H1 (cell line): Measurements from ENCODE around the gene RAB3GAP2. TPM values are rescaled to one million over a fixed set of nuclear protein-coding genes. Genes with fewer than 3 reads are reported as not detected.

Experiments used
- CTCF ChIA-PET: fragments of 300-600 bp; sonication (Branson Sonifier 250); formaldehyde crosslinking; loops from one replicate; lab custom pipeline; 2021; ENCODE audit not compliant: partially characterized antibody; lab: Charles Lee
- POLR2A ChIA-PET: fragments of 300-600 bp; sonication (Branson Sonifier 250); formaldehyde crosslinking; loops from one replicate; lab custom pipeline; 2021; ENCODE audit warnings: inconsistent platforms; ENCODE audit not compliant: partially characterized antibody; lab: Charles Lee
- DNase-seq, 2 experiments: peaks; one replicate each; pipeline versions ENCODE4 v3.0.0 to v3.0.0-alpha.2; 2010 to 2022; ENCODE audit warnings: low spot score in 2 of 2, low read depth in 1 of 2, mixed read lengths in 1 of 2
- FAIRE-seq: peaks from 2 replicates; lab custom pipeline; 2011; peaks lifted over from hg19 to GRCh38; lab: Jason Lieb, UNC
- H2AFZ ChIP-seq: 2 replicates; pipeline ENCODE4 v1.8.1; 2012; ENCODE audit warnings: low read length, inconsistent platforms
- H2AK5ac ChIP-seq: 2 replicates; pipeline ENCODE4 v1.6.1; 2013; ENCODE audit warnings: low read depth, low read length
- H2BK120ac ChIP-seq: replicated peaks from 2 replicates; pipeline ENCODE3; 2013; ENCODE audit warnings: low read depth, low read length, inconsistent platforms
- H2BK12ac ChIP-seq: 2 replicates; pipeline ENCODE4 v1.6.1; 2013; ENCODE audit warnings: low read depth, low read length
- H2BK15ac ChIP-seq: 2 replicates; pipeline ENCODE4 v1.6.1; 2013; ENCODE audit warnings: low read length
- H2BK20ac ChIP-seq: 2 replicates; pipeline ENCODE4 v1.6.1; 2013; ENCODE audit warnings: low read length
- H2BK5ac ChIP-seq: 2 replicates; pipeline ENCODE4 v1.6.1; 2013; ENCODE audit warnings: low read depth, low read length
- H3K14ac ChIP-seq: 2 replicates; pipeline ENCODE4 v1.6.1; 2013; ENCODE audit warnings: inconsistent platforms; ENCODE audit not compliant: insufficient read length
- H3K18ac ChIP-seq: 2 replicates; pipeline ENCODE4 v1.6.1; 2013; ENCODE audit warnings: low read length; ENCODE audit errors: extremely low read depth
- H3K23ac ChIP-seq: 2 replicates; pipeline ENCODE4 v1.6.1; 2013; ENCODE audit warnings: inconsistent platforms; ENCODE audit not compliant: insufficient read length
- H3K23me2 ChIP-seq: 2 replicates; pipeline ENCODE4 v1.6.1; 2013; ENCODE audit warnings: low read depth, low read length
- H3K27ac ChIP-seq: 2 replicates; pipeline ENCODE4 v1.6.1; 2011; ENCODE audit warnings: low read depth, low read length, inconsistent platforms
- H3K27me3 ChIP-seq, 4 experiments: replicated peaks in 1 of 4; 1 replicate in 1 of 4; 2 replicates in 3 of 4; pipeline versions ENCODE4 v1.6.1 to v1.8.1; 2011 to 2013; ENCODE audit warnings: low read length in 3 of 4, mild to moderate bottlenecking in 3 of 4, inconsistent platforms in 2 of 4, mixed read lengths in 2 of 4, moderate library complexity in 1 of 4; ENCODE audit not compliant: control insufficient read depth in 3 of 4, insufficient read depth in 3 of 4; ENCODE audit errors: extremely low read depth in 1 of 4
- H3K36me3 ChIP-seq, 4 experiments: 2 replicates each; pipeline versions ENCODE4 v1.6.1 to v1.8.1; 2011 to 2013; ENCODE audit warnings: mild to moderate bottlenecking in 4 of 4, low read length in 3 of 4, moderate library complexity in 2 of 4, control low read depth in 1 of 4, inconsistent platforms in 1 of 4; ENCODE audit not compliant: insufficient read depth in 4 of 4, control insufficient read depth in 2 of 4
- H3K4ac ChIP-seq: replicated peaks from 2 replicates; pipeline ENCODE3; 2013; ENCODE audit warnings: low read length, low read depth, mixed read lengths, inconsistent platforms; ENCODE audit not compliant: insufficient read length
- H3K4me1 ChIP-seq, 4 experiments: replicated peaks in 1 of 4; 1 replicate in 1 of 4; 2 replicates in 3 of 4; pipeline versions ENCODE4 v1.6.1 to v1.8.1; 2011 to 2013; ENCODE audit warnings: low read length in 3 of 4, inconsistent platforms in 2 of 4, mixed read lengths in 1 of 4; ENCODE audit not compliant: insufficient read depth in 4 of 4, control insufficient read depth in 3 of 4
- H3K4me2 ChIP-seq, 2 experiments: 2 replicates each; pipeline versions ENCODE4 v1.6.1 to v1.8.1; 2011 to 2013; ENCODE audit warnings: low read depth in 2 of 2, low read length in 2 of 2, control low read depth in 1 of 2, inconsistent platforms in 1 of 2, mild to moderate bottlenecking in 1 of 2; ENCODE audit not compliant: insufficient read depth in 1 of 2
- H3K4me3 ChIP-seq, 4 experiments: fragments of 200-600, 300-600 bp in 1 of 4; sonication (generic), shearing (Covaris generic), sonication (Bioruptor Twin) in 1 of 4; 2 replicates each; pipeline versions ENCODE4 v1.5.1 to v1.8.1; 2011 to 2016; ENCODE audit warnings: low read length in 4 of 4, low read depth in 3 of 4, control low read depth in 2 of 4, inconsistent platforms in 2 of 4, mild to moderate bottlenecking in 2 of 4, mixed read lengths in 1 of 4, moderate library complexity in 1 of 4; ENCODE audit not compliant: insufficient read depth in 2 of 4; ENCODE audit errors: extremely low read depth in 1 of 4
- H3K56ac ChIP-seq: replicated peaks from 2 replicates; pipeline ENCODE3; 2013; ENCODE audit warnings: low read depth, mild to moderate bottlenecking, mixed read lengths, low read length, inconsistent platforms; ENCODE audit not compliant: insufficient read length
- H3K79me1 ChIP-seq: 2 replicates; pipeline ENCODE4 v1.6.1; 2013; ENCODE audit warnings: low read depth, low read length, control low read depth
- H3K79me2 ChIP-seq, 2 experiments: 2 replicates each; pipeline versions ENCODE4 v1.6.1 to v1.8.1; 2012 to 2013; ENCODE audit warnings: low read length in 2 of 2, mild to moderate bottlenecking in 2 of 2, inconsistent platforms in 1 of 2; ENCODE audit not compliant: insufficient read depth in 2 of 2, control insufficient read depth in 1 of 2
- H3K9ac ChIP-seq, 4 experiments: replicated peaks in 1 of 4; 1 replicate in 1 of 4; 2 replicates in 3 of 4; pipeline versions ENCODE4 v1.6.1 to v1.8.1; 2011 to 2013; ENCODE audit warnings: low read depth in 3 of 4, low read length in 3 of 4, control low read depth in 2 of 4, mild to moderate bottlenecking in 2 of 4, moderate library complexity in 2 of 4, inconsistent platforms in 1 of 4; ENCODE audit errors: extremely low read depth in 1 of 4
- H3K9me3 ChIP-seq, 2 experiments: 2 replicates each; pipeline versions ENCODE4 v1.6.1 to v1.8.1; 2012 to 2013; ENCODE audit warnings: mild to moderate bottlenecking in 2 of 2, moderate library complexity in 2 of 2, control low read depth in 1 of 2, inconsistent platforms in 1 of 2, low read depth in 1 of 2, low read length in 1 of 2, mixed read lengths in 1 of 2; ENCODE audit not compliant: insufficient read depth in 2 of 2
- H4K20me1 ChIP-seq, 2 experiments: replicated peaks in 1 of 2; 2 replicates each; pipeline versions ENCODE3 to v1.8.1; 2011 to 2013; ENCODE audit warnings: inconsistent platforms in 2 of 2, low read length in 2 of 2, mild to moderate bottlenecking in 1 of 2; ENCODE audit not compliant: insufficient read depth in 2 of 2, control insufficient read depth in 1 of 2
- H4K5ac ChIP-seq: 2 replicates; pipeline ENCODE4 v1.6.1; 2013; ENCODE audit warnings: low read length, low read depth, mixed read lengths, inconsistent platforms; ENCODE audit not compliant: insufficient read length
- H4K8ac ChIP-seq: 2 replicates; pipeline ENCODE4 v1.8.0; 2013; ENCODE audit warnings: mild to moderate bottlenecking, moderate library complexity, low read length, inconsistent platforms; ENCODE audit not compliant: insufficient read depth; ENCODE audit errors: extremely low read depth
- H4K91ac ChIP-seq: replicated peaks from 2 replicates; pipeline ENCODE3; 2013; ENCODE audit warnings: low read length, mixed read lengths, inconsistent platforms; ENCODE audit not compliant: insufficient read length
- RAD21 ChIP-seq, 2 experiments: IDR thresholded peaks in 1 of 2; conservative IDR thresholded peaks in 1 of 2; 2 replicates each; pipeline ENCODE4 v1.6.1; 2011; ENCODE audit warnings: low read depth in 2 of 2, low read length in 2 of 2, improper control_type of control experiment in 1 of 2, inconsistent platforms in 1 of 2, mild to moderate bottlenecking in 1 of 2, moderate library complexity in 1 of 2
- TEAD4 ChIP-seq: IDR thresholded peaks from 2 replicates; pipeline ENCODE4 v1.6.1; 2012; ENCODE audit warnings: low read depth, low read length, inconsistent platforms, mixed read lengths
- WGBS, 2 experiments: shearing (Covaris generic) in 1 of 2; methylation state at CpG; one replicate each; pipeline versions ENCODE4 v1.1.6 to v1.1.7; 2013 to 2015; ENCODE audit warnings: low lambda C conversion rate in 2 of 2, mixed read lengths in 2 of 2, inconsistent platforms in 1 of 2, low coverage in 1 of 2, missing lambda C conversion rate in 1 of 2; ENCODE audit not compliant: insufficient replicate concordance in 2 of 2, insufficient coverage in 1 of 2, insufficient read length in 1 of 2; ENCODE audit errors: extremely low coverage in 1 of 2, missing lambda C conversion rate in 1 of 2; 5-methylcytosine and 5-hydroxymethylcytosine counted together
- polyA plus RNA-seq, 7 experiments: library from polyadenylated mRNA; depleted of rRNA in 3 of 7; stranded (reverse) in 5 of 7; unstranded in 2 of 7; fragments of >200 nt in 5 of 7; fragments of 200-250 nt in 2 of 7; gene quantifications; 1 replicate in 5 of 7; 2 replicates in 1 of 7; 4 replicates in 1 of 7; pipeline versions ENCODE4 v1.2.1 to v1.2.3, GENCODE V29; 2011 to 2013; ENCODE audit warnings: missing spikeins in 2 of 7, mixed read lengths in 2 of 7
- total RNA-seq: library from RNA; stranded (reverse); fragmentation: NEBNext Ultra II Directional; extraction: Animal tissue kit (Norgen Biotek cat#: 25700); gene quantifications from 2 replicates; pipeline ENCODE4 v1.2.1, GENCODE V29; 2021

RAB3GAP2 gene
- total and polyA plus RNA-seq, 2 of the 8 experiments (the other 6 are each of a cell fraction or from before 2014, with no cell fraction given), result 19.7 to 52.7 TPM

GRCh38 chr1:220313576-220313975, 41.3 kb upstream of the RAB3GAP2 start:
- no peak for FAIRE-seq
- H3K27ac ChIP-seq, result no peak overlapping the region
- no peak overlapping the region for H3K4me2 ChIP-seq
- H2BK20ac ChIP-seq, result no peak overlapping the region
- no peaks in the 10 kb centered on the region for H4K20me1 ChIP-seq
- no peak overlapping the region for H3K56ac ChIP-seq
- H3K9me3 ChIP-seq, result no peaks in the 10 kb centered on the region
- no peak overlapping the region for H2AFZ ChIP-seq
- H4K91ac ChIP-seq, result peak overlapping the region; percentile 17
- no peak overlapping the region for H3K14ac ChIP-seq
- H2BK15ac ChIP-seq, result no peak overlapping the region
- TF ChIP-seq RAD21 (IDR thresholded peaks at IDR 0.05 in 1 of 2, conservative IDR thresholded peaks at IDR 0.05 in 1 of 2; ENCODE audit: low read depth in 2 of 2, low read length in 2 of 2) (peak in 1 of 2 experiments; percentile 17; a peak in 1 of 4 replicates), TEAD4 (no peak)
- H4K5ac ChIP-seq, result no peak overlapping the region
- no peak overlapping the region for H2AK5ac ChIP-seq
- ChIA-PET POLR2A (interaction anchor here (0.6 to 2.9 kb wide), 3 partner anchors 12 to 176 kb away, joined by 4 to 9 read pairs (median 4); no protein-coding TSS in a partner anchor), CTCF (interaction anchor here (1.3 kb wide), 1 partner anchor 16 kb away, joined by 7 read pairs; no protein-coding TSS in a partner anchor)
- H3K27me3 ChIP-seq, result no peaks in the 10 kb centered on the region
- H3K4me3 ChIP-seq, result no peak overlapping the region
- no peak overlapping the region for H2BK5ac ChIP-seq
- no peak overlapping the region for H2BK120ac ChIP-seq
- no peaks in the 10 kb centered on the region for H3K23me2 ChIP-seq
- no peak overlapping the region for H4K8ac ChIP-seq
- H3K9ac ChIP-seq, result no peak overlapping the region
- WGBS, 2 experiments, result 82% methylated on average over 1 of the region's 1 CpG; no CpG with 5 or more reads in 1 of the 2 experiments
- H3K4ac ChIP-seq, result no peak overlapping the region
- no peak for DNase-seq
- H2BK12ac ChIP-seq, result no peak overlapping the region
- no peaks in the 10 kb centered on the region for H3K36me3 ChIP-seq
- H3K79me2 ChIP-seq, result no peaks in the 10 kb centered on the region
- H3K4me1 ChIP-seq, result peaks cover 0 to 4% (median 0%) of the 10 kb centered on the region in 4 experiments; a peak in 1 of 7 replicates
- no peaks in the 10 kb centered on the region for H3K79me1 ChIP-seq
- no peak overlapping the region for H3K23ac ChIP-seq
- H3K18ac ChIP-seq, result no peak overlapping the region
